Measurements from ENCODE around the gene OS9.

OS9 gene

GRCh38 chr12:57769594-57769993 lies 75.7 kb downstream of the OS9 start:
- no peak for DNase-seq

- no peak for DNase-seq
These were observed 76.8 kb downstream of the OS9 start for GRCh38 chr12:57770734-57771133.
